SK-N-SH treated with all-trans-retinoic acid at 6 μM for 48 hours (cell line): ENCODE data around the gene CHI3L1.

Experiments used
- POU6F1 ChIP-seq: fragments of 250-450 bp; sonication (Bioruptor Pico); IDR thresholded peaks from 2 replicates; pipeline ENCODE4 v1.8.0; 2021; ENCODE audit warnings: low read depth, mild to moderate bottlenecking, moderate library complexity, borderline replicate concordance
- RARB ChIP-seq: fragments of 250-450 bp; sonication (Bioruptor Pico); IDR thresholded peaks from 2 replicates; pipeline ENCODE4 v1.8.0; 2021; ENCODE audit warnings: mild to moderate bottlenecking, moderate library complexity
- SNAI2 ChIP-seq: fragments of 250-450 bp; sonication (Bioruptor Pico); IDR thresholded peaks from 2 replicates; pipeline ENCODE4 v1.5.0; 2020; ENCODE audit warnings: mild to moderate bottlenecking, moderate library complexity
- TSHZ2 ChIP-seq: fragments of 250-450 bp; sonication (Bioruptor Pico); IDR thresholded peaks from 2 replicates; pipeline ENCODE4 v1.5.0; 2020; ENCODE audit warnings: mild to moderate bottlenecking, moderate library complexity
- ZFP3 ChIP-seq: fragments of 250-450 bp; sonication (Bioruptor Pico); IDR thresholded peaks from 2 replicates; pipeline ENCODE4 v1.5.0; 2020; ENCODE audit warnings: mild to moderate bottlenecking, moderate library complexity
- ZNF565 ChIP-seq: fragments of 450-650 bp; formaldehyde crosslinking; conservative IDR thresholded peaks from 2 replicates; pipeline ENCODE4 v1.5.0; 2020; ENCODE audit warnings: low read depth, mild to moderate bottlenecking, moderate library complexity

GRCh38 chr1:203225071-203225470 is 38.6 kb upstream of the CHI3L1 start:
- TF ChIP-seq TSHZ2 (CRISPR knock-in tag) = no peak
- TF ChIP-seq SNAI2 (CRISPR knock-in tag) = no peak
- TF ChIP-seq POU6F1 (CRISPR knock-in tag) = no peak
- TF ChIP-seq ZFP3 (CRISPR knock-in tag) = no peak
- no peak for TF ChIP-seq ZNF565 (CRISPR knock-in tag)
- TF ChIP-seq RARB = no peak
